GM12873 (cell line): ENCODE results near the gene HPSE2.

Experiments
- CTCF ChIP-seq: IDR thresholded peaks from 2 replicates; pipeline ENCODE4 v1.5.1; 2012; ENCODE audit warnings: low read depth, mild to moderate bottlenecking, moderate library complexity, low read length, control low read depth; ENCODE audit not compliant: insufficient read depth; ENCODE audit errors: missing control alignments

Gene HPSE2

GRCh38 chr10:99203310-99203709 lies 32.3 kb downstream of the HPSE2 start:
- no peak for TF ChIP-seq CTCF

GRCh38 chr10:99172950-99173349 lies 62.7 kb downstream of the HPSE2 start:
- TF ChIP-seq CTCF, result no peak

- TF ChIP-seq CTCF, result peak; percentile 48
Observed at GRCh38 chr10:99172128-99172738, 63.4 kb downstream of the HPSE2 start.

GRCh38 chr10:99170116-99170675 lies 65.5 kb downstream of the HPSE2 start:
- no peak for TF ChIP-seq CTCF

- no peak for TF ChIP-seq CTCF
Observed at GRCh38 chr10:99161165-99161564, 74.5 kb downstream of the HPSE2 start.

GRCh38 chr10:99143651-99144050 lies 92.0 kb downstream of the HPSE2 start:
- no peak for TF ChIP-seq CTCF

- TF ChIP-seq CTCF, result no peak
Observed at GRCh38 chr10:99143011-99143410, 92.6 kb downstream of the HPSE2 start.
